ENCODE data around the gene GNAQ.
A peak's percentile ranks its signal among the peaks of the same experiment; 100 is the strongest.

GNAQ gene

GRCh38 chr9:78031893-78032729, 500 bp upstream of the GNAQ start:
- no peak for FAIRE-seq

GRCh38 chr9:78030553-78031443, 813 bp downstream of the GNAQ start:
- no peak for FAIRE-seq

DNA sequence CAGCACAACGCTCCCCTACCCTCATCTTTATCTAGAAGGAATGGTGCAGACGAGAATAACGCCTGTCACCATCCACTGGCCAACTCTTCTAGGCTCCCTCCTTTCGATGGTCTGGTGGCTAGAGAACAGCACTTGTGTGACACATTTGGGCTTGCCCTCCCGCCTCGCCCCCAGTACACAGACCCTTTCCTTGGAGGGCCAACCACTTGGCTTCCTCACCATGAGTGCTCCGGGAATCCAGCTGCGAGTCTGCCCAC, 1.4 kb downstream of the GNAQ start:
- FAIRE-seq = no peak

- FAIRE-seq = peak; percentile 15
These were observed 1.9 kb downstream of the GNAQ start for GRCh38 chr9:78029551-78030295.

GRCh38 chr9:78028926-78029325, 2.7 kb downstream of the GNAQ start:
- peak; percentile 31 for FAIRE-seq

- FAIRE-seq = no peak
These were observed 4.7 kb downstream of the GNAQ start for GRCh38 chr9:78026947-78027346.

- FAIRE-seq = no peak
These were observed 5.2 kb downstream of the GNAQ start for GRCh38 chr9:78026416-78026815.

DNA sequence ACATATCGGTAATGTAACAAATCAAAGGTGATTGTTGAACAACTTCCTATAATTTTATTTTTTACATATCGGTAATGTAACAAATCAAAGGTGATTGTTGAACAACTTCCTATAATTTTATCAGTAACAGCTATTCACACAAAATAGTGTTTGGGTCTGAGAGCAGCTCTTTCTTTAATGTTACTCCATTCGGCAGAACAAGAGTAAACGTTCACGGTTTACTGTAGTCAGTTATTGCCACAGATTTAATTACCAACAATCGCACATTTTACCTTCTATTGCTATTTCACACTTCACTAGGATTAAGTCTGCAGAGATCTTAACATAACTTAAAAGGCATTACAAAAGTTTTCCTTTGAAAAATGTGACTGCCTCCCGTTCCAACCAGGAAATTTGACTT, 6.4 kb downstream of the GNAQ start:
- FAIRE-seq = peak; percentile 54

GRCh38 chr9:78023003-78023741, 8.4 kb downstream of the GNAQ start:
- no peak for FAIRE-seq

GRCh38 chr9:78021697-78022096, 9.9 kb downstream of the GNAQ start:
- no peak for FAIRE-seq

- peak; percentile 47 for FAIRE-seq
These were observed 14.4 kb downstream of the GNAQ start for GRCh38 chr9:78017190-78017693.

DNA sequence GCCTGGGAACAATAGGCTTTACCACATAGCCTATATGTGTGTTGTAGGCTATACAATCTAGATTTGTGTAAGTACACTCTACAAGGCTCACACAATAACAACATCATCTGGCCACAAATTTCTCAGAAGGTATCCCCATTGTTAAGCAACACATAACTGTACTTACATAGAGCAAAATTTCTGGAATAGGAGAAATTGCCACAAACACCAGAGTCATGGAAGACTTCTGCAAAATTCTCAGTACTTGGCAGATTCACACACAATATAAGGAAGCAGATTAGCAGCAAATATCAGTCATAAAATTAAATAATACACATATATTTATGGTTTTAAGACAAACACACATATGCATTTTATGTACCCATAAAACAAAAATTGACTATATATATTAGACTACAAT, 16.4 kb downstream of the GNAQ start:
- FAIRE-seq = no peak

GRCh38 chr9:78014776-78015175, 16.8 kb downstream of the GNAQ start:
- FAIRE-seq = no peak

DNA sequence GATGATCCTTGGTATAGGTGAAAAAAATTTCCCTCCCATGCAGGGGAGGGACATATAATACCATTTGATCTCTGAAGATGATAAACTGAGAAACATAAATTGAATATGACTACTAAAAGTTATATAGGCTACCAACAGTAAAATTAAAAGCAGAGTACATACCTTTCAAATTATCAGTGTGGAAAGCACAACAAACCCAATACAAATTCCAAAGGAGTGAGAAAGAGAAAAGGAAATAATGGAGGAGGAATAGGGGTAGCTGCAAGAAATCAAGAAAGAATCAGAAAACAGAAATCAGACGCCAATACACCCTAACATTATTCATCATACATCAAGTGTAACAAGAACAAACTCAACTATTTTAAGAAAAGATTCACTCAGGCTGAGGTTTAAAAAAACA, 17.7 kb downstream of the GNAQ start:
- FAIRE-seq = no peak

DNA sequence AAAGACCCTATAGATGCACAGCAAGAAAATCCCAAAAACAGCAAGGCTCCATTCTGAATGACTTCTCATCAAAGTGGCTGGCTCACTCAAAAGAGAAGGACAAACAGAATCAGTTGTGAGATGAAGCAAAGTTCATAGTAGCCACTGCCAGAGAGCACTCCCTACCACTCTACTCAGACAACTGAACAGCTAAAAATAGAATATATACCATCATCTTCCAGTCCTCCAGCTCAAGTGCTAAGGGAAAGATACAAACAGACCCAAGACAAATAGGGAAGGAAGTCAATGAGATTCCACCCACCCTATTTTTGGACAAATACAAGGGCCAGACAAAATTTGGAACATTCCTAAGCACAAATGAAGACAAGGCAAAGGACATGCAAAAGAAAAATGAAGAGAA, 20.6 kb downstream of the GNAQ start:
- no peak for FAIRE-seq

DNA sequence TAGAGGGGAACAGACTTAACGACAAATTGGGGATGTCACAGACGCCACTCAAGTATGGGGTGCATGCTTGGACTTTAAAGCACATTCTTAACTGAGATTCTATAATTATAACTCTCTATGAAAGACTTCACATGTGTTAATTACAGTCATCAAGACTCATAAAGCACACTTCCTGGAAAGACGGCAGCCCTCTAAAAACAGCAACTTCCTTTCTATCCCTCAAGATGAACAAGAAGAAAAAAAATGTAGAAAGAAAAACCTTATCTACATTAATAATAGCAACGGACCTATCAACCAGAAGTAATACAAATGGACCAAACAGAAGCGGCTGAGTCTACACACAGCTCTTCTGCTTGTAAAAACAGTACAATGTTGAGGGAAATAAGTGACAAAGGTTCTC, 21.2 kb downstream of the GNAQ start:
- no peak for FAIRE-seq

DNA sequence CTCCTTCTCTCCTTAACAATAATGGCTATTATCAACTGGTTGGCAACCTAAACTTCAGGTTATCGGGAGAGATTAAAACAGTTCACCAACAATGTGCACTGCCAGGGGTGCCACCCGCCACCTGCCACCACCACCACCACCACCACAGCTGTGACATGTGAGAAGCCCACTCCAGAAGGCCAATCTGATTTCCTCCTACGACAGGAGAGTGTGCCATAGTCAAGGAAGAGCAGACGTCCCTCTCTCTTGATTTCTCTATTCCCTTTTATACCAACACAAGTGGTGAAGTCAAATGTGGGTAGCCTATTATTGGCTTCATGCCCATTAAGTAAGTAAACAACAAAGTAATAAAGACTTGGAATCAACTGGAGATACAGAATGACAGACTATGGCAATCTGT, 22.4 kb downstream of the GNAQ start:
- FAIRE-seq = no peak

- FAIRE-seq = no peak
These were observed 24.9 kb downstream of the GNAQ start for GRCh38 chr9:78006734-78007133.

DNA sequence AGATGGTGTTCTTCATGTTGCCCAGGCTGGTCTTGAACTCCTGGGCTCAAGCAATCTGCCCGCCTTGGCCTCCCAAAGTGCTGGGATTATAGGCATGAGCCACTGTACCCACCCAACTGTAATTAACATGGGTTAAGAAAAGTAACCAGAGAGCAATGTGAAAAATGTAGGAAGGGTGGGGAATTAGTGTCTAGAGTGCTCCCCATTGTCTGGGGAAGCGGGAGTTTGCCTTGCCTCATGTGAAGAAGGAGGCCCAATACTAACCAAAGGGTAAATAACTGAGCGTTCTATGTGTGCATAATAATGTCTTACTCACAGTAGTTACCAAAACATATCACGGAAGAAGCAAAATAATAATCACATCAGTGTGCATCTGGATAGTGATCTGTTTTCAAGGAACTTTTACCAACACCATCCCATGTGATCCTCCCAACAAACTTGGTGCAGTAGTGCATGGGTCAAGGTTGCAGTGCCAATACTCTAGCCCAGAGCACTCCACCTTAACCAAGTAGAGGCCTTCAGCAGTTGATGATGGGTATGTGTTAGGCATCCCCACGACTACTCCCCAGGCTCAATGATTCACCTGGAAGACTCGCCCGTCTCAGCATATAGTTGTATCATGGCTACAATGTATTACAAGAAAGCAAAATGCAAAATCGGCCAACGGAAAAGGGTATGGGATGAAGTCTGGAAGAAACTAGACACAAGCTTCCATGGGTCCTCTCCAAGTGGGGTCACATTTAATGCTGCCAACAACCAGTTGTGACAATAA, 26.2 kb downstream of the GNAQ start:
- no peak for FAIRE-seq

GRCh38 chr9:78004478-78005229, 27.0 kb downstream of the GNAQ start:
- FAIRE-seq = no peak

DNA sequence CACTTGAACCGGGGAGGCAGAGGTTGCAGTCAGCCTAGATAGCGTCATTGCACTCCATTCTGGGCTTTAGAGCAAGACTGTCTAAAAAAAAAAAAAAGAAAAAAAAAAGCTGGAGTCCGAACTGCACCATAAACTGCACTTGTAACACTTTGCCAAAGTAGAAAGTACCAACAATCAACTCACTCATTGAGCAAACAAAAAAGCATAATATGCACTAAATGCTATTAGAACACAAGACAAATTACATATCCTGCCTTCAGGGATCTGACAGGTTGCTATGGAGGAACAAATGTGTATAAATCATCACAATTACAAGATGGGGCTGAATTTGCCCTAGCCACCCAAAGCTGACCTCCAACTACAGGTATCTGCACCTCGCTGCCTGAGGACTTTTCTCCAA, 27.9 kb downstream of the GNAQ start:
- no peak for FAIRE-seq
